Right cardiac atrium (tissue), 5 donors: Measurements from ENCODE around the gene ATXN3. TPM values are rescaled to one million over a fixed set of nuclear protein-coding genes. Genes with fewer than 3 reads are reported as not detected.

ENCODE experiments used
- ATAC-seq, 2 donors: fragments of 200-7000 bp; cut with Tn5 transposase; one replicate each; pipeline versions ENCODE4 v1.8.0 to v1.9.1; 2020; ENCODE audit warnings: moderate library complexity in 2 of 2, mild to moderate bottlenecking in 1 of 2
- DNase-seq, 3 donors: peaks; one replicate each; pipeline ENCODE4 v3.0.0-alpha.2; 2020
- H3K27ac ChIP-seq: one replicate; pipeline ENCODE4 v1.5.1; 2013; ENCODE audit warnings: mild to moderate bottlenecking, low read length, control low read depth, moderate library complexity
- H3K27me3 ChIP-seq: one replicate; pipeline ENCODE4 v1.6.1; 2013; ENCODE audit not compliant: control insufficient read depth, insufficient read depth
- H3K4me1 ChIP-seq: one replicate; pipeline ENCODE4 v1.6.1; 2013; ENCODE audit warnings: low read length; ENCODE audit not compliant: control insufficient read depth, insufficient read depth
- H3K4me3 ChIP-seq: one replicate; pipeline ENCODE4 v1.5.1; 2013; ENCODE audit warnings: low read length, control low read depth
- H3K9me3 ChIP-seq: one replicate; pipeline ENCODE4 v1.6.1; 2013; ENCODE audit warnings: low read length; ENCODE audit not compliant: control insufficient read depth
- WGBS: extraction: QIAGEN DNeasy Blood & Tissue Kit; methylation state at CpG from one replicate; pipeline ENCODE4 v1.1.7; 2013; 5-methylcytosine and 5-hydroxymethylcytosine counted together
- intact Hi-C, 4 donors: fragments of 100-400 bp; cut with DNase I; formaldehyde crosslinking; loops; one replicate each; pipeline versions ENCODE4 v1.11.0 to v1.14.0; 2022 to 2023
- polyA plus RNA-seq: library from polyadenylated mRNA; stranded (reverse); fragments of 200-250 nt; gene quantifications from one replicate; pipeline ENCODE4 v1.2.3, GENCODE V29; 2013
- total RNA-seq, 4 donors: library from RNA; stranded (reverse); fragmentation: NEBNext Ultra II Directional; extraction: Animal tissue kit (Norgen Biotek cat#: 25700); gene quantifications; one replicate each; pipeline ENCODE4 v1.2.1, GENCODE V29; 2021
- donor health status: healthy with polysubstance abuse.
- donor health status: DM: no; HTN: yes; CAD: no.
- donor health status: DM: no; HTN: no; CAD: no.
- donor health status: DM: no; HTN: yes; CAD: no; lungs with severe emphysema.
- donor health status: DM: yes; HTN: yes; CAD: no.

Gene ATXN3
- total and polyA plus RNA-seq, 5 donors: 9.6 to 24.3 (median 19.8) TPM

DNA sequence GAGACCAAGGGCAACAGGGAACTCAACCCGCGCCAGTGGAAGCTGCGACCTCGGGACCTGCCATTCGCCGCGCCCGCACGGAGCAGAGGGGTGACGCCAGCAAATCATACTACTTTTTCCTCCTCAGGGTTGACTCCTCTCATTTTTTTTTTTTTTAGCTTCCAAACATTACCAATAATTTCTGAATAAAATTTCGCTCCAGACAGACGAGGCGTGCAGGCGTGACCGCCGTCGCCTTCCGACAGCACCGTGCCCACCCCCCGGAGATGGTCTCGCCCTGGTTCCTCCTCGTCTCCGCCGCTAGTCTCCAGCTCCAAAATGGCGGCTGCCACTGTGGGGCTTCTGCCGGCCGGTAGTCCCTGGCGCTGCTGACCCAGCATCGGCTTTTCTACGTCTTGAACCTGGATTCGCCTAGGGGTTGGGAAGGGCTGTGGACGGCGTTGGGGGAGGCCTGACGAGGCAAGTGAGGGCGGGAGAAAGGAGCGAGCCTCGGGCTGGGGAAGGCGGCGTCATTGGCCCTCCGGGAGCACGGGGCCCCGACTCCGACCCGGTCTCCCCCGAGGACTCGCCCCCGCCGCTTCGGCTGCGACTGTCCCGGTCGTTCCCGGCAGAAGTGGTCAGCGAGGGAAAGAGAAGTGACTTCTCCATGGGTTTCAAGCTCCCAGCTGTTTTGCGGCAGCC, 15.4 kb upstream of the ATXN3 start, which contains the start of the genes CPSF2 and NDUFB1:
CPSF2 (plus strand) TSS at position 300 of the 681 bp plus-strand sequence. CDS start 9,016 bp downstream, outside the sequence.
NDUFB1 (minus strand) TSS at position 37 of the 681 bp plus-strand sequence. CDS start 4,069 bp downstream, outside the sequence.
- WGBS: under 1% methylated on average over 55 of the region's 55 CpGs
- intact Hi-C loops: no loop called here
- peak; percentile 88 to 93 (median 93) for DNase-seq
- no peaks in the 10 kb centered on the region for H3K4me1 ChIP-seq
- H3K4me3 ChIP-seq: peak within 1 kb of the TSS; percentile 50
- no peaks in the 10 kb centered on the region for H3K9me3 ChIP-seq
- no peaks in the 10 kb centered on the region for H3K27me3 ChIP-seq
- peak within 1 kb of the TSS; percentile 96 for H3K27ac ChIP-seq
- peak; percentile 94 to 95 for ATAC-seq

DNA sequence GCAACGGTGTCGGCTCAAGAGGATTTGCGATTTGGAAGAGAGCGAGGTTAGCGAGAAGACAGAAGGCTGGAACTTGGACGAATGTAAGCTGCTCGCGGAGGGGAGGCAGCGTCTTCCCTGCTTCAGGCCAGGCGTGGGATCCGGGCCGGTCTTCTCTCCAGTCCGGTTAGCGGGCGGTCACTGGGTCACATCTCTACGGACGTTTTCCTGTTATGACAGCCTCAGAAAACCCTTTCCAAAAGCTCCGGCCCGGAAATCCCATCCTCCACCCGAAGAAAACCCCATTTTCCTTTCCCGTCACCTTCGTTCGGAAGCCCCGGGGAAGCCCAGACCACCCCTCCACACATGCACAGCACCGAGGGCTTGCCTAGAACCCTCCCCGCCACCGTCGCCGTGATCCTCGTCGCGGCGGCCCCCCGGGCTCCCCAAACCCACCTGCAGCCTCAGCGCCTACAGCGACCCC, 14.9 kb upstream of the ATXN3 start:
- intact Hi-C loops: no loop called here

DNA sequence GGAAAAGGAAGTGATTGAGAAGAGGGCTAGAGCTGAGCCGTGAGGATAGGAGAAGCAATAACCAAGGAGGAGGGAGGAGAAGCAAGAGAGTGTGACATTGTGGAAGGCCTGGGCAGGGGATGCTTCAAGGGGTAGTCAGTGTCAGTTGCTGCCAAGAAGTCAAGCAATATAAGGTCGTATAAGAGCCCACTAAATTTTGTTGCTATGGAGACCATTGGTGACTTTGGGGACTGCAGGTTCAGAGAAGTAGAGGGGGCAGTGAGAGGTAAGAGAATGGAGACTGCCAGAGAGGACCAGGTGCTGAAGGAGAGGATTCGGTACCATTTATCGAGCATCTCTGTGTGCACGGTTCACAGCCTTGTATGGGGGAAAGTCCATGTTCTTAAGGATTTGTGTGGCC, 3.1 kb upstream of the ATXN3 start:
- 79% methylated on average over 5 of the region's 5 CpGs for WGBS

More for the DNA sequence above, 14.9 kb upstream of the ATXN3 start:
- under 1% methylated on average over 36 of the region's 36 CpGs for WGBS
- Histone ChIP-seq H3K4me1 (no peaks in the 10 kb centered on the region), H3K27ac (peak overlapping the region; percentile 96), H3K4me3 (peak overlapping the region; percentile 50), H3K9me3 (no peaks in the 10 kb centered on the region), H3K27me3 (no peaks in the 10 kb centered on the region)
- peak; percentile 56 to 85 (median 80) for DNase-seq
- ATAC-seq: peak; percentile 58 to 71

DNA sequence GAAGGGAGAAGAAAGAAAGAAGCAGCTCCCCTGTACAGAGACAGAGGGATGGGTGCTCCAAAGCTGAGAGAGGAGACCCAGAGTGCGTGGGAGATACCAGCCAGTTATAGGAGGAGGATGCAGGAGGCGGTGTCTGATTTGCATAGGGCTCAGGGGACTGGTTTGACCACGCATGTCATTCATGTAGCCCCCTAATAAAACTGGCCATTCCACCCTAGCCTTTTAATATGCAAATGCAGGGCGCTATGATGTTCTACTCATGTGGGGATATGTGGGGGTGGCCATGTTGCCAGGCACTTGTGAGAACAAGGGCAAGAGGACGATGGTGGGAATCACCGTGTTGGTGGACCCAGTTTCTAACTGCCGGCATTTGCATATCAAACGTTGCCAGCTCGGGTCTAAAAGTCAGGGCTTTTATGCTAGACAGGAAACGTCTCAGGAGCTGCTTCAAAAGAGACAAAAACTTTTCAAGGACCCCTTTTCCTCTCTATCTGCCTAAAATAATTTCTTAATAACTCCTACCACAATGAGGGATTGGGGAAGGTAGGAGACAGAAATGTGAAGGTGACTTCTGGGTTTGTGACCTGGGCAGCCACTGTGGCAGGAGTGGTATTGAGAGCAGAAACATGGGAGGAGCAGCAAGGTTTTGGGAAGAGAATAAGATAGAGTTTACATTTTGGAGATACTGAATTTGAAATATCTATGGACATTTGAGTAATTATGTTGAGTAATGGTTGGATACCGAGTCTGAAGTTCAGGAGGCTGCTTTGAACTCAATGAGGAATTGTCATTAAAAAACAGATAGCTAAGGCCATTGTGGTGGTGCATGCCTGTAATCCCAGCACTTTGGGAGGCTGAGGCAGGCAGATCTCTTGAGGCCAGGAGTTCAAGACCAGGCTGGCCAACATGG, 2.2 kb upstream of the ATXN3 start:
- no peaks in the 10 kb centered on the region for H3K9me3 ChIP-seq
- no peaks in the 10 kb centered on the region for H3K27me3 ChIP-seq
- DNase-seq (no peak), ATAC-seq (no peak)
- WGBS: 23% methylated on average over 11 of the region's 11 CpGs
- H3K4me1 ChIP-seq: peaks cover 4% of the 10 kb centered on the region
- no peak overlapping the region for H3K4me3 ChIP-seq
- intact Hi-C loops: no loop called here
- H3K27ac ChIP-seq: no peak overlapping the region

More for the DNA sequence above, 3.1 kb upstream of the ATXN3 start:
- H3K9me3 ChIP-seq: no peaks in the 10 kb centered on the region
- DNase-seq (no peak), ATAC-seq (no peak)
- H3K27ac ChIP-seq: no peak overlapping the region
- peaks cover 2% of the 10 kb centered on the region for H3K4me1 ChIP-seq
- no peaks in the 10 kb centered on the region for H3K27me3 ChIP-seq
- no peak overlapping the region for H3K4me3 ChIP-seq
- intact Hi-C loops: no loop called here

DNA sequence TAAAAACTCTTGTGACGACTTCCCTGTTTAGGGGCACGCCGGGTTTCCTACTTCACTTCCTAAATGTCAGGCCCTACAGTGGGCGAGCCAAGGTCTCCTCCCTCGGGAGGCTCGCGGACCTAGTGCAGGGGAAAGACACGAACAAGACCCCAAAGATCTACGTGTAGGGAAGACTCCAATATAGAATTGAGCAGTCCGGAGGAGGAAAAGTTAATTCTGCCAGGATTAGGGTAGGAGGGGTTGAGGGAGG, 564 bp downstream of the ATXN3 start:
- peak overlapping the region; percentile 80 for H3K4me3 ChIP-seq
- no peaks in the 10 kb centered on the region for H3K27me3 ChIP-seq
- intact Hi-C loops: no loop called here
- ATAC-seq (peak; percentile 59 to 77), DNase-seq (peak; percentile 78 to 87 (median 84))
- H3K4me1 ChIP-seq: peaks cover 8% of the 10 kb centered on the region
- H3K9me3 ChIP-seq: no peaks in the 10 kb centered on the region
- H3K27ac ChIP-seq: peak overlapping the region; percentile 51
- WGBS: under 1% methylated on average over 10 of the region's 10 CpGs

DNA sequence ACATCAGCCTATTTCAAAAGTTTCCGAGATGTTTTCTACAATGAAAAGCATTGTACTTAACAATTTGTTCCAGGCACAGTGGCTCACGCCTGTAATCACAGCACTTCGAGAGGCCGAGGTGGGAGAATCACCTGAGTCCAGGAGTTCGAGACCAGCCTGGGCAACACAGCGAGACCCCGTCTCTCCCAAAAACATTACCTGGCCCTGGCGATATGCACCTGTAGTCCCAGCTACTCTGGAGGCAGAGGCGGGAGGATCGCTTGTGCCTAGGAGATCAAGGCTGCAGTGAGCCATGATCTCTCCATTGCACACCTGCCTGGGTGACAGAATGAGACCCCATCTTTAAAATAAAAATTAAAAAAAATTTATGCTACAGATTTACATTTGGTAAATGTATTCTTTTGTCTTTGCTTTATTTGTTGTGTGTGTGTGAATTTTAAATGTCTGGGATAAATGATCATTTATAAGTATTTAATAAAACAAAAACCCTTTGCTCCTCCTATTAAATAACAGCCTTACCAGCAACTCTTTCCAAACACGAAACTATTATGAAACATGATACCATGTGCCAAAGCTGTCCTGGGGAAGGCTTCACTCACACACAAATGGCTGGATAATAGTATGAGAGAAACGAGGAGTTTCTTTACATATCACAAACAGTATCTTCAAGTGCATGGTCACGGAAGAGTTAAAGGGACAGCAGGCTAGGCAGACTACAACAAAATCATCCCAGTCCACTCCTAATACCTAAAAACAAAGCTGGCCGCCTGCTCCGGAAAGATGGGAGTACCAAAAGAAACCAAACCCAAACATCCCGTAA, 1.1 kb downstream of the ATXN3 start:
- no peaks in the 10 kb centered on the region for H3K27me3 ChIP-seq
- DNase-seq (no peak), ATAC-seq (peak in 1 of 2 donors; percentile 3)
- peak overlapping the region; percentile 80 for H3K4me3 ChIP-seq
- H3K9me3 ChIP-seq: no peaks in the 10 kb centered on the region
- peak overlapping the region; percentile 51 for H3K27ac ChIP-seq
- intact Hi-C loops: no loop called here
- 49% methylated on average over 16 of the region's 16 CpGs for WGBS
- H3K4me1 ChIP-seq: peaks cover 8% of the 10 kb centered on the region

DNA sequence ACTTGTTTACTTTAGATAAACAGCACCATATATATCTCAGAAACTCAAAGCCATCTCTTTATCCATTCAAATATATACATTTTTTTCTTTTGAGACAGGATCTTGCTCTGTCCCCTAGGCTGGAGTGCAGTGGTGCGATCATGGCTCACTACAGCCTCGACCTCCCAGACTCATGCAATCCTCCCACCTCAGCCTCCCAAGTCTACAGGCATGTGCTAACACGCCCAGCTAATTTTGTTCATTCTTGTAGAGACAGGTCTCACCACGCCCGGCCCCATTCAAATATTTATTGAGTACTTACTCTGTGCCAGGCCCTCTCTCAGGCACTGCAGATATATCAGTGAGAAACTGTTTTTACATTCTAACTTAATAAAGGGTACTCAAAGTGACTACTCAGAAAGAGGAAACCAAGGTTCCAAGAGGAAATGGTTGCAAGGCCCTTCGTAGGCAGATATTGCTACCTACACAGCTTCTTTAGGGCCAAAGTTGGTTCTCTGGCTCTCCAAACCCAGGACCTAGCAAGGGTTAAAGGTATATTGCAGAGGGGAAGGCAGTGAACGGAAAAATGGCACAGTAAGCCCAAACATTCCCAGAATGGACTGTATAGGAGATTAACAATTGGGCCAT, 2.9 kb downstream of the ATXN3 start:
- 84% methylated on average over 7 of the region's 7 CpGs for WGBS
- DNase-seq: no peak
- peaks cover 8% of the 10 kb centered on the region for H3K4me1 ChIP-seq

DNA sequence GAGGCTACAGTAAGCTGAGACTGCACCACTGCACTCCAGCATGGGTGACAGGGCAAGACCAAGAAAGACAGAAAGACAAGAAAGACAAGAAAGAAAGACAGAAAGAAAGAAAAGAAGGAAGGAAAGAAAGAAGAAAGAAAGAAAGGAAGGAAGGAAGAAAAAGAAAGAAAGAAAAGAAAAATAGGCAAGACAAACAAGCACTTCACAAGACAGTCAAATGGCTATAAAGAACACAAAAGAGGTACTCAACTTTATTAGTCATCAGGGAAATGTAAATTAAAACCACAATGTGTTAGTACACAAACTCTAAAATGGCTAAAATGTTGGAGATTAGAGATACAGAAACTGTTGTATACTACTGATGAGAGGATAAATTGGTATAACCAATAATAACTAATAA, 6.6 kb downstream of the ATXN3 start:
- no peak for DNase-seq
- Histone ChIP-seq H3K27ac (no peak overlapping the region), H3K27me3 (no peaks in the 10 kb centered on the region), H3K4me1 (peaks cover 6% of the 10 kb centered on the region), H3K9me3 (no peaks in the 10 kb centered on the region), H3K4me3 (no peak overlapping the region)
- no peak for ATAC-seq
- intact Hi-C loops: no loop called here

More for the DNA sequence above, 2.9 kb downstream of the ATXN3 start:
- Histone ChIP-seq H3K27me3 (no peaks in the 10 kb centered on the region), H3K9me3 (no peaks in the 10 kb centered on the region), H3K4me3 (no peak overlapping the region), H3K27ac (no peak overlapping the region)
- ATAC-seq: no peak
- intact Hi-C loops: no loop called here

DNA sequence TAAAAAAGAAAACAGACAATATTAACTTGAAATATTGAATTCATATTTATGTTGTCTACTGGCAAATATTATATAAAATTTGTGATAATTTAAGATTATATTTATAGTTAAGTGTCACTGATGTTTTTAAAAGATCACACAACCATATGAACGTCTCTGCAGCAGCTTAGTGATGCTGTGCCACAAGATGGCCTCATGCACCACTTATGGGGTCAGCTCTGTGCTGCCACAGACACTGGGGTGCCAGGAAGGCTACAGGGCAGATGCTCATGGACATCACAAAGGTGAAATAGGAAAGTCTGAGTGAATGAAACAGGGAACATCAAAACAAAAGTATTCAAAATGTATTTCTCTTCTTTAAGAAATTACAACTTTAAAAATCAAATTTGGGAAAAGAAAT, 13.1 kb downstream of the ATXN3 start:
- Histone ChIP-seq H3K9me3 (no peaks in the 10 kb centered on the region), H3K4me1 (no peaks in the 10 kb centered on the region), H3K27ac (no peak overlapping the region), H3K27me3 (no peaks in the 10 kb centered on the region), H3K4me3 (no peak overlapping the region)
- WGBS: 34% methylated on average over 1 of the region's 1 CpG
- intact Hi-C loops: no loop called here
- ATAC-seq (no peak), DNase-seq (no peak)

DNA sequence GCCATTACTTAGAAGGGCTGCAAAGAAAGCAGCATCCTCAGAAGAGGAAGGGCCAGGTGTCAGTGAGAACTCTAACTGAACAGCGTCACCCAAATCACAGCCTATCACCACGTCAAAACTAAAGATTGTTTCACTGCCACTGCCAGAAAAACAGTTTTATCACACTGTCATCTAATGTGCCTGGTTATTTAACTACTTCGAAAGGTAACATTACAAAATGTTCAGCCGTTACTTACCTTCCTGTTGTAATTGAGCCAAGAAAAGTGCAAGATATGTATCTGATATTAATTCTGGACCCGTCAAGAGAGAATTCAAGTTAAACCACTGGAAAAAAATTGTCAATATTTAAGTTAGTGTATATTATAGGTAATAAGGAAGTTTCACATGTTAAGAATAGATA, 17.9 kb downstream of the ATXN3 start:
- Histone ChIP-seq H3K9me3 (no peaks in the 10 kb centered on the region), H3K27ac (no peak overlapping the region), H3K4me1 (no peaks in the 10 kb centered on the region), H3K4me3 (no peak overlapping the region), H3K27me3 (no peaks in the 10 kb centered on the region)
- intact Hi-C loops: no loop called here
- DNase-seq: no peak
- no peak for ATAC-seq
- 93% methylated on average over 5 of the region's 5 CpGs for WGBS
